Measurements from ENCODE around the gene NKAP.

- TF ChIP-seq POLR2AphosphoS5 (IDR thresholded peaks at IDR 0.05) (no peak), TAF1 (IDR thresholded peaks at IDR 0.05; ENCODE audit: low read depth) (no peak), CTCF (IDR thresholded peaks at IDR 0.05; ENCODE audit: poor library complexity, severe bottlenecking) (no peak)
Measured at GRCh38 chrX:119954374-119954773, 10.8 kb upstream of the NKAP start.
